HG03457 (cell line): ENCODE data around the gene PAWR.
"Not testable (repeated sequence)": the region's sequence is repeated elsewhere in the genome, so short reads cannot be mapped to it uniquely, and the experiment has no call there.

ENCODE experiments used
- ATAC-seq: cut with Tn5 transposase; IDR thresholded peaks from one replicate; pipeline ENCODE4 v1.9.1; 2021; ENCODE audit warnings: moderate number of reproducible peaks; ENCODE audit not compliant: unreplicated experiment

PAWR gene

DNA sequence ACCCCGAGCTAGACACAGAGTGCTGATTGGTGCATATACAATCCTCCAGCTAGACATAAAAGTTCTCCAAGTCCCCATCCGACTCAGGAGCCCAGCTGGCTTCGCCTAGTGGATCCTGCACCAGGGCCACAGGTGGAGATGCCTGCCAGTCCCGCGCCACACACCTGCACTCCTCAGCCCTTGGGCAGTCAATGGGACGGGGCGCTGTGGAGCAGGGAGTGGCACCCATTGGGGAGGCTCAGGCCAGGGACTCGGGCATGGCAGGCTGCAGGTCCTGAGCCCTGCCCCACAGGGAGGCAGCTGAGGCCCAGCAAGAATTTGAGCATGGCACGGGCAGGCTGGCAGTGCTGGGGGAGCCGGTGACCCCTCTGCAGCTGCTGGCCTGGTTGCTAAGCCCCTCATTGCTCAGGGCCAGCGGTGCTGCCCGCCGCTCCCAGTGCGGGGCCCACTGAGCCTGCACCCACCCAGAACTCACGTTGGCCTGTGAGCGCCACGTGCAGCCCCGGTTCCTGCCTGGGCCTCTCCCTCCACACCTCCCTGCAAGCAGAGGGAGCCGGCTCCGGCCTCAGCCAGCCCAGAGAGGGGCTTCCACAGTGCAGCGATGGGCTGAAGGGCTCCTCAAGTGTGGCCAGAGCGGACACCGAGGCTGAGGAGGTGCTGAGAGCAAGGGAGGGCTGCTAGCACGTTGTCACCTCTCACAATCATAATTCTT is 136.7 kb downstream of the PAWR start:
- no peak for ATAC-seq

DNA sequence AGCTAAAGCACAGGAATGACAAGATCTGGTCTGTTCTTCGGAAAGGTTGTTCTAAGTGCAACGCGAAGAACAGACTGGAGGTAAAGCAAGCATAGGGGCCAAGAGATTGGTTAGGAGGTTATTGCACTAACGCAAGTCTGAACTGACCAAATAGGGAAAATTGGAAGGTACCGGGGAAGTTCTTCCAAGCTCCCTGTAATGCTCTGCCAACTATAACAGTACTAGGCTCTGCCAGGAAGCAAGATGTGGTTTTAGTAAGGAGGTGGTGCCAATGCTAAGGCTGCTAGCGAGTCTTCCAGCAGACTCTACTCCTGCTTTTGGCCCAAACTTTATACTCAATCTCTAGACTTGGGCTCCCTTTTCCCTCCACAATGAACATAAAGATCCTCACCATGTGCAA is 138.6 kb downstream of the PAWR start:
- no peak for ATAC-seq

DNA sequence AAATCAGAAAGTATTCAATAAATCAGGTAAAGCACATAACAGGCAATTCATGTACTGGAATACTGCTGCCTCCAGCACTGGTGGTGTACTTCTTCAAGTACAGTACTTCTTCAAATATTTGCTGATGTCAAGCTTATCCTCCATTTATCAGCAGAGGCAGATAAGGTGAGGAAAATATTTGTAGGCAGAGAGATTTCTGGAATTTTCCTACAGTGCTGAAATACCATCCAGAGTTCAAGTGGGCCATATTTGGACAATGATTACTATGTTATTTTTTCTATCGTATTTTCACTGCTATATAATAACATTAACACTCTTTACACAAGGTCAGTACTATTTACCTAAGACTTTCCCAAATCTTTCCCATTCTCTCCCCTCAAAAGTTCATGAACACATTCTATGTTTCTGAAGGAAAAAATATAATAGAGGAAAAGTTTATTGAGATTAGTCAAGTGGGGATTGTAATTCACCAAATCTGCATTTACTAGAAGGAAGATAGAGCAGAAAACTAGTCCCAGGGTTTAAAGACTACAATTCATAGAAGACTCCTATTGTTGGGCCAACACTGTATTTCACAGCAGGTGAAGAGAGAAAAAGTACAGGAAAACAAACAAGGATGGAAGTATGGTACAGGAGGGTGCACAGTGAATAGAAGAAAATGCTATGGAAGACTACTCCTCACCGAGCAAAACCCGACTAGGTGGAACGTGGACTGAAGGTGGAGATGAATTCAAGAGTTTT is 141.1 kb downstream of the PAWR start:
- ATAC-seq, result no peak

DNA sequence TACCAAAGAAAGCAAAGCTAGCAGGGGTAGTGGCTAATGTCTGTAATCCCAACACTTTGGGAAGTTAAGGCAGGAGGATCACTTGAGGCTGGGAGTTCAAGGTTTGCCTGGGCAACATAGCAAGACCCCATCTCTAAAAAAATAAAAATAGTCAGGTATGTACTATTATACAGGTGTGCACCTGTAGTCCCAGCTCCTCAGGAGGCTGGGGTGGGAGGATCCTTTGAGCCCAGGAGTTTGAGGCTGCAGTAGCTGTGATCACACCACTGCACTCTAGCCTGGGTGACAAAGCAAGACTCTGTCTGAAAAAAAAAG is 142.2 kb downstream of the PAWR start:
- no peak for ATAC-seq

DNA sequence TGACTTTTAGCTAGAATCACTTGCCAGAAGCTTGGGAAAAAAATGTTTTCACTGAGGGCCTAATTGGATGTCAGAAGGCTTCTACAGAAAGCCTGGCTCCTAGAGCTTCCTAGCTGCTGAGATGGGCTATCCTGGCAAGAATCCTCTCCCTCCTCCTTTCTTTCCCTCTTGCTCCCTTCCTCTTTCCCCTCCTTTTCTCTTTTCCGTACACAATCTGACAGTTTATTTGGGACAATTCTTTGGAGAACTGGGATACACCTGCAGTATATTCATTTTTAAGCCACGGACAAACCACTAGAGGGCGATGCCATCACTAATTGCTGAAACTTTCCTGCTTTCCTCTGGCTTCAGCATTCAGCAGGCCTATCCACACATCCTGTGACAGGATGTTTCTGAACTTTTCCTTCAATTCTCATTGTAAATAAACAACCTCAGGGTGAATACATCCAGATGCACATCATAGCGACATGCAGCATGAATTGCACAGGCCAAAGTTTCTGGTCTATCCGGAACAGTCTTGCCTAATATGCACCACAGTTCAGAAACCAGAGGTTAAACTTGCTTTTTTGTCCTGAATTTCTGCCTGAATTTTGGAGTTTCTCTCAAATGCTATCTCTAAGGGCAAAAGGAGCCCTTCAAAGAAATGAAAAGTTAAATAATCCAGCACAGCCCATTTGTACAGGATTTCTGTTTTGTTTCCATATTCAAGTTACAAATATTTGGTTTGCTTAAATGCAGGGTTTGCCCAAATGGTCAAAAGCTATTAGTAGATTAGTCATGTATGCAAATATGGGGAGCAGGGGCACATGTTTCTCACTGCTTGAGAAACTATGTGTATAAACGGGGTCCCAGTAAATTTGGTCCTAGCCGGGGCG is 142.8 kb downstream of the PAWR start:
- no peak for ATAC-seq

DNA sequence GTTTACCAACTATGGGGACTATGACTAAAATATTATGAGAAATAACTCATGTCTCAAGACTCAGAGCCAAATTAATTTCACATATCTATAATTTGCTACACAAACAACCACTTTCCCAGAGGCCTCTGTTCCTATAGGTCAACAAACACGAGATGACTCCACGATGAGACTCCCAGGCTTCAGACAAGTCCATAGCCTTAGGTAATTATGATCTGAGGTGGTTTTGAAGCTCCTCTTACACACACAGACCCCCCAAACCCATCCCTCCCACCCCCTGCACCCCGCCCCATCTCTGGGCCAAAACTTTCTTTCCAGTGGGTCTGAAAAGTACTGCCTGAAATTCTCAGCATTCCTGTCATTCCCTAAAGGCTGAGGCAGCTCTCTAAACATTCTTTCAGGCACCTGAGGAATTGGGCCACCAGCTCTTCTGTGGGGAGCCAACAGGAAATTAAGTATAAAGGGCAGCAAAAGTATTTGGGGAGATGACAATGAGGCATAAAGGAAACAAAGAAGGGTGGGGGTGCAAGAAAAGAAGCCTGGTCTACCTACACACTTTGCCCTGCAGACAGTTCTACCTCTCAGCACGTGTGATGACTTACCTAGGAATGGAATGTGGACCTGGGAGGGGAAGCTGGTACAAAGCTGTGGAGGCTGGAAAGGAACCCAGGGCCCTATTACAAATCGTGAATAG is 143.6 kb downstream of the PAWR start:
- ATAC-seq, result no peak

DNA sequence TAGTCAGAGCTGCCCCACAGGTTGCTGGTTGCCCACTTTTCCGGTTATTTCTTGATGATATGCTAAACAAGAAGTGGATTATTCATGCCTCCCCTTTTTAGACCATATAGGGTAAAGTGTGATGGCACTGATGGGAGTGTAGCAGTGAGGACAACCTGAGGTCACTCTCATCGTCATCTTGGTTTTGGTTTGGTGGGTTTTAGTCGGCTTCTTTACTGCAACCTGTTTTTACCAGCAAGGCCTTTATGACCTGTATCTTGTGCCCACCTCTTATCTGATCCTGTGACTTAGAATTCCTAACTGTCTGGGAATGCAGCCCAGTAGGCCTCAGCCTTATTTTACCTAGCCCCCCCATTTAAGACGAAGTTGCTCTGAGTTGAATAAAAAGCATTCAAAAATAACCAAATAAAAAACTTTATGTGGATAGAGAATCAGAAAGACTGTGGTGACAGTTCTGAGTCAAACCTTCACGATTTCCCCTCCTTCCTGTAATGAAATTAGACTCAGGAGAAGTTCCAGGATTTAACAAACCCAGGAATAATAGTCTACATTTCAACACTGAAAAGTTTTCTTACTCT is 144.2 kb downstream of the PAWR start:
- no peak for ATAC-seq

DNA sequence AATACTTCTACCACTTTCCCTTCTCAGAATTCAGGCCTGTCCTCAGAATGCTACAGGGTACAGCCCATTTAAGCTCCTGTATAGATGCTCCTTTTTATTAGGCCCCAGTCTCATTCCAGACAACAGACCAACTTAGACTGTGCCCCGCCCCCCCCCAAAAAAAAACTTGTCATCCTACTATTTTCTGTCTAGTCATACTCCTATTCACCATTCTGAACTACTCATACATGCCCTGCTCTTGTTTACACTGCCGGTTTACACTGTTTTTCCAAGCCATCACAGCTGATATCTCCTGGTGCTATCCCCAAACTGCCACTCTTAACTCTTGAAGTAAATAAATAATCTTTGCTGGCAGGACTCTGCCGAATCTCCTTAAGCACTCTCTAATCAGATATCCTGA is 146.3 kb downstream of the PAWR start:
- not testable (repeated sequence) for ATAC-seq

DNA sequence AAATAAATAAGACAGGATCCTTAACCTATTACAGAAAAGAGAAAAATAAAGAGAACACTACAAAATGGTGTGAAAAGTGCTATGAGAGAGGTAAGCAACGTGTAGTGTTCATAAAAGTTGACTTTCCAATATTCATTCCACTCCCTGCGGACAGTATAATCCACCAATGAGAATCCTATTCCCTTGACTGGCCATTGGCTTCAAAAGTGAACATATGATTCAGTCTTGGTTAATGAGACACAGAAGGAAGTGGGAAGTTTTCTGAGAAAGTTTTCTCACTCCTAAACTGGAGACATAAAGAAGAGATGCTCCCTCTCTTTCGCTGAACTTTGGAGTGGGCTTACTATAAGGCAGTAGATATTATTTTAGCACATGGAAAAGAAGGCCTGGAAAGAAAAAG is 153.1 kb downstream of the PAWR start:
- no peak for ATAC-seq

DNA sequence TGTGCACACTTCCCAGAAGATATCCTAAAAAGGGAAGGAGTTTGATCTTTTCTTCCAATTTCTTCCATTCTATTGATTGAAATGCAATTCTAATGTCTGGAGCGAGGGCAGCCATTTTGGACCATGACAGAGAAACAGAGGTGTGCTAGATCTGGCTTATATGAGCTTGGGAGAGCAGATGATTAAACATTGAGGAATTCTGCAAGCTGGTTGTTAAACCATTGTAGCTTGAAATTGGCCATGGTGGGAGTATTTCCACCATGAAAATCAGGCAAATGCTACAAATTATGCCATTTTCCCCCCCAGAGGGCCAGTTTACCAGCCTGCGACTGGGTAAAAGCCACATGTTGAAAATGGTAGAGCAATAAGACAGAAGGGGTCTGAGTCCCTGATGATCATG is 155.0 kb downstream of the PAWR start:
- no peak for ATAC-seq
